ENCODE data around the gene CSMD2.

CSMD2 gene

DNA sequence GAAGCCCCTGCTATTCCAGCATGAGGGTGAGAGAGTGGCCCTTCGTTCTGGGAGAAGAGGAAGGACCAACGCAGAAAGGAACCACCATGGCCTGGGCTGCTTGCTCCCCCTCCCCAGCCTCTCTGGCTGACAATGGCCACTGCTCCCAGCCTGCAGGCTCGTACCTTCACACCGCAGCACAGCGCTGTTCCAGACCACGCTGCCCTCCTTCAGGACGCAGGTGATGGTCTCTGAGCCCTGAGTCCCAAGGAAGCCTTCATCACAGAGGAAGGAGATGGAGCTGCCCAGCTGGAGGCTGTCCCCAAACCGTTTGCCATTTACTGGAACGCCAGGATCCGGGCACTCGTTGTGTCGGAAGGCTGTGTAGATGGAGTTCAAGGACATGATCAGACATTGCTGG, 426.1 kb downstream of the CSMD2 start:
- Histone ChIP-seq H3K4me3 (ENCODE audit: insufficient read length, low read depth) (no peak overlapping the region), H3K27me3 (ENCODE audit: insufficient read depth, insufficient read length) (no peaks in the 10 kb centered on the region), H3K36me3 (ENCODE audit: insufficient read depth, insufficient read length, low read length) (no peaks in the 10 kb centered on the region), H3K4me1 (ENCODE audit: insufficient read depth, insufficient read length) (peaks cover 9% of the 10 kb centered on the region), H3K9me3 (ENCODE audit: insufficient read depth, low read length) (no peaks in the 10 kb centered on the region), H3K9ac (ENCODE audit: insufficient read length, low read depth) (no peak overlapping the region)
- no peak for TF ChIP-seq YY1 (IDR thresholded peaks at IDR 0.05; ENCODE audit: insufficient read depth, insufficient read length)
- no peak for TF ChIP-seq SUZ12 (IDR thresholded peaks at IDR 0.05; ENCODE audit: extremely low read depth, insufficient read depth, insufficient read length)
- no peak for TF ChIP-seq ZNF274 (IDR thresholded peaks at IDR 0.05; ENCODE audit: low read depth, low read length)
- DNase-seq (ENCODE audit: low read depth, low spot score) = no peak

DNA sequence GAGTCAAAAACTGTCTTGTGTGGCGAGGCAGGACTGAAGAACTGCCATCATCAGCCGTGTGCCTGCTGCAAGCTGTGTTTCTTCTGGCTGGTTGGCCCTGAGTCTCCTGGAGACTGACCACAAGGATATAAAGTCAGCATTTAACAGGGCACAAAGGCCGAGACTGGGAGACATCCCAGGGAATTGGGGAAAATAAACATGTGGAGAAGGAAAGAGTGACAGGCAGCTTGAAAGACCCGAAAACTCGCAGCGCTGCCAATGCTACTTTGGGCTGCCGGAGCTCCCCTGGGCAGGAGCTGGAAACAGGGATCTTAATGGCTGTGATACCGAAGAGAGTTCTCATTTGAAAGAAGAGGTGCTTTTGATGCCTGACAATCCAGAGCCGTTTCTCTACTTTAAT, 426.5 kb downstream of the CSMD2 start:
- no peaks in the 10 kb centered on the region for H3K36me3 ChIP-seq (ENCODE audit: insufficient read depth, insufficient read length, low read length)

DNA sequence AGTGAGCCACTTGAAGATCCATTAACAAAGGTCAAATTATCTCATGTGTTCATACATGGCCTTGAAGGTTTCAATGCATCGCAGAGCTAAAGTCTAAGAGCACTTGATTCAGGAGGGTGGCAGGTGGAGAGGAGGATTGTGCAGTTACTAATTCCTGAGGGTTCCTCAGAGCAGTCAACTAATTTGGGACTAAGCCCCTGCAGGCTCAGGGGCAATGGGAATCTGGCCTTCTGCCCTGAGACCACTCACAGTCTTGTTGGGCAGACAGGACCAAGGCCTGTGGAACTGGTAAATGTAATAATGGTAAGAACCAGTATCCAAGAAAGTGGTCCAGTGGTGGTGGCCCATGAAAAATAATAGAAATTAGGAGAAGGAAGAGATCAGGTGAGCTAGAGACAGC, 428.5 kb downstream of the CSMD2 start:
- Histone ChIP-seq H3K9me3 (ENCODE audit: insufficient read depth, low read length) (no peaks in the 10 kb centered on the region), H3K4me3 (ENCODE audit: insufficient read length, low read depth) (no peak overlapping the region), H3K27me3 (ENCODE audit: insufficient read depth, insufficient read length) (no peaks in the 10 kb centered on the region), H3K36me3 (ENCODE audit: insufficient read depth, insufficient read length, low read length) (no peaks in the 10 kb centered on the region), H3K9ac (ENCODE audit: insufficient read length, low read depth) (no peak overlapping the region), H3K4me1 (ENCODE audit: insufficient read depth, insufficient read length) (peaks cover 9% of the 10 kb centered on the region)
- no peak for TF ChIP-seq YY1 (IDR thresholded peaks at IDR 0.05; ENCODE audit: insufficient read depth, insufficient read length)
- TF ChIP-seq ZNF274 (IDR thresholded peaks at IDR 0.05; ENCODE audit: low read depth, low read length) = no peak
- TF ChIP-seq SUZ12 (IDR thresholded peaks at IDR 0.05; ENCODE audit: extremely low read depth, insufficient read depth, insufficient read length) = no peak
- DNase-seq (ENCODE audit: low read depth, low spot score) = no peak

More for the DNA sequence above, 426.5 kb downstream of the CSMD2 start:
- no peak for DNase-seq (ENCODE audit: low read depth, low spot score)
- TF ChIP-seq SUZ12 (IDR thresholded peaks at IDR 0.05; ENCODE audit: extremely low read depth, insufficient read depth, insufficient read length) = no peak
- TF ChIP-seq ZNF274 (IDR thresholded peaks at IDR 0.05; ENCODE audit: low read depth, low read length) = no peak
- no peak for TF ChIP-seq YY1 (IDR thresholded peaks at IDR 0.05; ENCODE audit: insufficient read depth, insufficient read length)
- no peak overlapping the region for H3K9ac ChIP-seq (ENCODE audit: insufficient read length, low read depth)
- H3K27me3 ChIP-seq (ENCODE audit: insufficient read depth, insufficient read length) = no peaks in the 10 kb centered on the region
- no peaks in the 10 kb centered on the region for H3K9me3 ChIP-seq (ENCODE audit: insufficient read depth, low read length)
- peaks cover 9% of the 10 kb centered on the region for H3K4me1 ChIP-seq (ENCODE audit: insufficient read depth, insufficient read length)
- H3K4me3 ChIP-seq (ENCODE audit: insufficient read length, low read depth) = no peak overlapping the region

DNA sequence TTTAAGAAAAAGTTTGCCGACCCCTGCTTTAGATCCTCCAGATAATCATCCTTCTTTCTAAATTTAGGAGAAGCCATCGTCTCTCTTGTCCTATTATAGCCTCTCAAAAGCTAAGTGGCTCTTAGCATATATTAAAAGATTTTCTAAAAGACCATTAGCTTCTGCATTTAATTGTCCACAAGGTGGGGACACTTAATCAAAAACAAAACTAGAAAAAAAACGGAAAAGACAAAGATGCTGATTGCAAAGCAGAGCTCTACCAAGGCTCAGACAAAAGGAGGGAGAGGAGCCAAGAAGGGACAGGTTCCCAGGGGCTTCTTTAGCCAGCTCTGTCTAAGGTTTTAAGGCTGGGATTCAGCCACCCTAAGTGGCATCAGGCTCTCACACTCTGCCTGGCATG, 429.4 kb downstream of the CSMD2 start:
- no peak for DNase-seq (ENCODE audit: low read depth, low spot score)
- TF ChIP-seq ZNF274 (IDR thresholded peaks at IDR 0.05; ENCODE audit: low read depth, low read length) (no peak), SUZ12 (IDR thresholded peaks at IDR 0.05; ENCODE audit: extremely low read depth, insufficient read depth, insufficient read length) (no peak), YY1 (IDR thresholded peaks at IDR 0.05; ENCODE audit: insufficient read depth, insufficient read length) (no peak)
- Histone ChIP-seq H3K36me3 (ENCODE audit: insufficient read depth, insufficient read length, low read length) (no peaks in the 10 kb centered on the region), H3K4me3 (ENCODE audit: insufficient read length, low read depth) (no peak overlapping the region), H3K9me3 (ENCODE audit: insufficient read depth, low read length) (no peaks in the 10 kb centered on the region), H3K9ac (ENCODE audit: insufficient read length, low read depth) (no peak overlapping the region), H3K4me1 (ENCODE audit: insufficient read depth, insufficient read length) (peaks cover 8% of the 10 kb centered on the region), H3K27me3 (ENCODE audit: insufficient read depth, insufficient read length) (no peaks in the 10 kb centered on the region)

DNA sequence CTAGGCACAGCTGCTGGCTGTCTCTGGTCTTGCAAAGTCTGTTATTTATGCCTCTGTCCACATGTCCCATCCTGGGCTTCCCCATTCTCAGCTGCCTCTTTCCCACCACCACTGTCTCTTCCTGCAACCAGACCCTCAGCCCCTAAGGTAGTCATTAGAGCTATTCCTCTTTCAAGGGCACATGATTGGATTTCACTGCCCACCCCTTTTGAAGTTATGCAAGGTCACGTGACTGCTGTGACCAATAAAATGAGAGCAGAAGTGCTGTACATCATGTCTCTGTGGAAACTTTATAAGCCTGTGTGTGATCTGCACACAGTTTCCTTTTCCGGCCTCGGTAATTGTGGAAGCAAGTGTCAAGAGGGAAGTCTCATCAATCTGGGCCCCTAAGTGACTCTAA, 437.7 kb downstream of the CSMD2 start:
- DNase-seq (ENCODE audit: low read depth, low spot score) = no peak

DNA sequence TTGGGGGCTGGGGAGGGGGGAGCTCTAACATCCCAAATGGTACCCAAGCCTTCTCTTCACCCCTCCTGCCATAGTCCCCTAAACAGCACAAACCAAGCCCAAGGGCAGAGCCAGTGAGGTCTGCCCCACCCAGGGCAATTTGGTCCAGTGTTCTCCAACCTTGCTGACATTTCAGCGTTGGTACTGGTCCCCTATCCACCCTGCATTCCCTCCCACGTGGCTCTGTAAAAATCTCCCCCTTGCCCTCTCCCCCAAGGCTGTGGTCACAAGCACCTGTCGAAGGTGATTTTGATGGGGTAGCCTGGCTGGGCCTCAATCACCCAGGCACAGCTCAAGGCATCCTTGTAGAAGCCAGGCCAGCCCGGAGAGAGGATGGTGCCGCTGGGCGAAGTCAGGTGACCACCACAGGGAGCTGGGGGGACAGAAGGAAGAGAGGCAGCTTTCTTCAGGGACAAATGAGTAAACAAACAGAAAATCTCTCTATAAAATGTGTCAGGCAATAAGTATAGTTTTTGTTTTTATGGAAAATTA, 438.7 kb downstream of the CSMD2 start:
- no peak overlapping the region for H3K4me3 ChIP-seq (ENCODE audit: insufficient read length, low read depth)
- DNase-seq (ENCODE audit: low read depth, low spot score) = no peak
- H3K36me3 ChIP-seq (ENCODE audit: insufficient read depth, insufficient read length, low read length) = peaks cover 16% of the 10 kb centered on the region
- no peaks in the 10 kb centered on the region for H3K9me3 ChIP-seq (ENCODE audit: insufficient read depth, low read length)
- no peaks in the 10 kb centered on the region for H3K27me3 ChIP-seq (ENCODE audit: insufficient read depth, insufficient read length)
- no peaks in the 10 kb centered on the region for H3K4me1 ChIP-seq (ENCODE audit: insufficient read depth, insufficient read length)
- H3K9ac ChIP-seq (ENCODE audit: insufficient read length, low read depth) = no peak overlapping the region
- no peak for TF ChIP-seq ZNF274 (IDR thresholded peaks at IDR 0.05; ENCODE audit: low read depth, low read length)
- no peak for TF ChIP-seq YY1 (IDR thresholded peaks at IDR 0.05; ENCODE audit: insufficient read depth, insufficient read length)

More for the DNA sequence above, 437.7 kb downstream of the CSMD2 start:
- H3K4me3 ChIP-seq (ENCODE audit: insufficient read length, low read depth) = no peak overlapping the region
- H3K4me1 ChIP-seq (ENCODE audit: insufficient read depth, insufficient read length) = no peaks in the 10 kb centered on the region
- H3K9ac ChIP-seq (ENCODE audit: insufficient read length, low read depth) = no peak overlapping the region
- H3K9me3 ChIP-seq (ENCODE audit: insufficient read depth, low read length) = no peaks in the 10 kb centered on the region
- TF ChIP-seq ZNF274 (IDR thresholded peaks at IDR 0.05; ENCODE audit: low read depth, low read length) = no peak
- TF ChIP-seq SUZ12 (IDR thresholded peaks at IDR 0.05; ENCODE audit: extremely low read depth, insufficient read depth, insufficient read length) = no peak
- TF ChIP-seq YY1 (IDR thresholded peaks at IDR 0.05; ENCODE audit: insufficient read depth, insufficient read length) = no peak
- H3K27me3 ChIP-seq (ENCODE audit: insufficient read depth, insufficient read length) = no peaks in the 10 kb centered on the region
- peaks cover 16% of the 10 kb centered on the region for H3K36me3 ChIP-seq (ENCODE audit: insufficient read depth, insufficient read length, low read length)

DNA sequence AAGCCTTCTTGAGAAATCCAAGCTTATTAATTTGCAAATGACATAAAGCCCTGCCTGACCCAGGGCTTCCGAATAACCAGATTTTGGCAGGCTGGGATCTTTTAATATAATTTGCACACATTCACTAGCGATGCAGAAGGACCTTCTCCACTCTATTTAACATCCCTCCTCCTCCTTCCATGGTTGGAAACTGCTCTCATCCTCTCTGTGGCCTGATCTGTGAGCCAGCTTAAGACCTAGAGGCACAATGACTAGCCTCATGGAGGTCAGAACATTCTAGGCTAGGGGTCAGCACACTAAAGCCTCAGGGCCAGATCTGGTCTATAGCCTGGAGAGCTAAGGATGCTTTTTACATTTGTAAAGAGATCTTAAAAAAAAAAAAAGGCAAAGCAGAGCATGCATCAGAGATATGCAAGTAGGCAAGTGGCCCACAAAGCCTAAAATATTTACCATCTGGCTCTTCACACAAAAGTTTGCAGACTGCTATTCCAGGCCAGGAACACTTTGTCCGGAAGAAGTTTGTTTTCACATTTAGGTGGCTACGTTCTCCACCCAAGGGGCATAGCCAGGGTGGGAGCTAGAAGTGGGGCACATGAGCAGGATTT, 439.4 kb downstream of the CSMD2 start:
- no peak for DNase-seq (ENCODE audit: low read depth, low spot score)
- H3K36me3 ChIP-seq (ENCODE audit: insufficient read depth, insufficient read length, low read length) = peaks cover 16% of the 10 kb centered on the region
- H3K9me3 ChIP-seq (ENCODE audit: insufficient read depth, low read length) = no peaks in the 10 kb centered on the region
- no peaks in the 10 kb centered on the region for H3K4me1 ChIP-seq (ENCODE audit: insufficient read depth, insufficient read length)
- no peak for TF ChIP-seq ZNF274 (IDR thresholded peaks at IDR 0.05; ENCODE audit: low read depth, low read length)
- TF ChIP-seq SUZ12 (IDR thresholded peaks at IDR 0.05; ENCODE audit: extremely low read depth, insufficient read depth, insufficient read length) = no peak
- no peak for TF ChIP-seq YY1 (IDR thresholded peaks at IDR 0.05; ENCODE audit: insufficient read depth, insufficient read length)
- H3K27me3 ChIP-seq (ENCODE audit: insufficient read depth, insufficient read length) = no peaks in the 10 kb centered on the region
- H3K9ac ChIP-seq (ENCODE audit: insufficient read length, low read depth) = no peak overlapping the region
- H3K4me3 ChIP-seq (ENCODE audit: insufficient read length, low read depth) = no peak overlapping the region

Measured in NT2/D1 (cell line).